NOMO-1 treated with DMSO at 0.1 percent for 48 hours (cell line): Measurements from ENCODE around the gene ZC3H18.

Source experiments
- DNase-seq: peaks from one replicate; lab custom pipeline; 2025; ENCODE audit not compliant: unreplicated experiment; lab: John Stamatoyannopoulos, UW

The ZC3H18 gene

DNA sequence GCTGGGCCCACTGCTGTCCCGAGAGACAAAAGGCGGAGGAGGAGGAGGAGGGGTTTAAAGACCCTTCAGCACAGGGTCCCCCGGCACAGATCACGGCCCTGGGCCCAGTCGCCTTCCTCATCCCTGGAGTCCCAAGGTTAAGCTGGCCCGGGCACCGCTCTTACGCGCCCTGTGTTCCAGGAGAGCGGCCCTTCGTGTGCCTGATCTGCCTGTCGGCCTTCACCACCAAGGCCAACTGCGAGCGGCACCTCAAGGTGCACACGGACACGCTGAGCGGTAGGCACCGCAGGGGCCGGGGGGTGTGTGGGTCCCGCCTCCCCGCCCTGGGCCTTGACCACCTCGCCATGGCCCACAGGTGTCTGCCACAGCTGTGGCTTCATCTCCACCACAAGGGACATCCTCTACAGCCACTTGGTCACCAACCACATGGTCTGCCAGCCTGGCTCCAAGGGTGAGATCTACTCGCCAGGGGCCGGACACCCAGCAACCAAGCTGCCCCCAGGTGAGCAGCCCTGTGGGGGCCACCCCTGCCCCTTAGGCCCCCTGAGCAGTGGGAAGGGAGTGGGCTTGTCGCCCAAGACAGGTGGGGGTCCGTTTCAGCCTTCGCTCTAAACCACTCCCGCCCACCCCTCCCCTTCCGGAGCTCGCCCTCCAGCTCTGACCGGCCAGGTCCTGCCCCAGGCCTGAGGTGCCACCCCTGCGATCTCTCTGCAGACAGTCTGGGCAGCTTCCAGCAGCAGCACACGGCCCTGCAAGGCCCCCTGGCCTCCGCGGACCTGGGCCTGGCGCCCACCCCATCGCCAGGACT is 37.6 kb upstream of the ZC3H18 start:
- DNase-seq = no peak

DNA sequence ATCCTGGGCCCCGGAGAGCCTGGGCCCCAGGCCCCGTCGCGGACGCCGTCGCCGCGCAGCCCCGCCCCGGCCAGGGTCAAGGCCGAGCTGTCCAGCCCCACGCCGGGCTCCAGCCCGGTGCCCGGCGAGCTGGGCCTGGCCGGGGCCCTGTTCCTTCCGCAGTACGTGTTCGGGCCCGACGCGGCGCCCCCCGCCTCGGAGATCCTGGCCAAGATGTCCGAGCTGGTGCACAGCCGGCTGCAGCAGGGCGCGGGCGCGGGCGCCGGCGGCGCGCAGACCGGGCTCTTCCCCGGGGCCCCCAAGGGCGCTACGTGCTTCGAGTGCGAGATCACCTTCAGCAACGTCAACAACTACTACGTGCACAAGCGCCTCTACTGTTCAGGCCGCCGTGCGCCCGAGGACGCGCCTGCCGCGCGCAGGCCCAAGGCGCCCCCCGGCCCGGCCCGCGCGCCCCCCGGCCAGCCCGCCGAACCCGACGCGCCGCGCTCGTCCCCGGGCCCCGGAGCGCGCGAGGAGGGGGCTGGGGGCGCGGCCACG is 36.8 kb upstream of the ZC3H18 start:
- DNase-seq = no peak

DNA sequence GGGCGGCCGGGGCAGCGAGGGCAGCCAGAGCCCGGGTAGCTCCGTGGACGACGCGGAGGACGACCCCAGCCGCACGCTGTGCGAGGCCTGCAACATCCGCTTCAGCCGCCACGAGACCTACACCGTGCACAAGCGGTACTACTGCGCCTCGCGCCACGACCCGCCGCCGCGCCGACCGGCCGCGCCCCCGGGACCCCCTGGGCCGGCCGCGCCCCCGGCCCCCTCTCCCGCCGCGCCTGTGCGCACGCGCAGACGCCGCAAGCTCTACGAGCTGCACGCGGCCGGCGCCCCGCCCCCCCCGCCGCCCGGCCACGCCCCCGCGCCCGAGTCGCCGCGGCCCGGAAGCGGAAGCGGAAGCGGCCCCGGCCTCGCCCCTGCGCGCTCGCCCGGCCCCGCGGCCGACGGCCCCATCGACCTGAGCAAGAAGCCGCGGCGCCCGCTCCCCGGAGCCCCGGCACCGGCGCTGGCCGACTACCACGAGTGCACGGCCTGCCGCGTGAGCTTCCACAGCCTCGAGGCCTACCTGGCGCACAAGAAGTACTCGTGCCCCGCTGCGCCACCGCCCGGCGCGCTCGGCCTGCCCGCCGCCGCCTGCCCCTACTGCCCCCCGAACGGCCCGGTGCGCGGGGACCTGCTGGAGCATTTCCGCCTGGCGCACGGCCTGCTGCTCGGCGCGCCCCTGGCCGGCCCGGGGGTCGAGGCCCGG is 36.1 kb upstream of the ZC3H18 start:
- DNase-seq = peak; percentile 50

DNA sequence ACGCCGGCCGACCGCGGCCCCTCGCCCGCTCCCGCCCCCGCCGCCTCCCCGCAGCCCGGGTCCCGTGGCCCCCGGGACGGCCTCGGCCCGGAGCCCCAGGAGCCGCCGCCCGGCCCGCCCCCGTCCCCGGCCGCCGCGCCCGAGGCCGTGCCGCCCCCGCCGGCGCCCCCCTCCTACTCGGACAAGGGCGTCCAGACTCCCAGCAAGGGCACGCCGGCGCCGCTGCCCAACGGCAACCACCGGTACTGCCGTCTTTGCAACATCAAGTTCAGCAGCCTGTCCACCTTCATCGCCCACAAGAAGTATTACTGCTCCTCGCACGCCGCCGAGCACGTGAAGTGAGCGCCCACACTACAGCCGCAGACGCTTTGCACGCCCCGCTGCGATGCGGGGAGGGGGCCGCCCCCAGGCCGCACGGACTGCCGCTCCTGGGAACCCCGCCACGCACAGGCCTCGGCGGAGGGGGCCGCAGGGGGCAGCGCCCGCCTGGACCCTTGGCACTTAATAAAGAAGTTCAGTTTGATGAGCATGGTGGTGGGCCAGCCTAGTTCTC is 35.5 kb upstream of the ZC3H18 start:
- DNase-seq = peak; percentile 69

DNA sequence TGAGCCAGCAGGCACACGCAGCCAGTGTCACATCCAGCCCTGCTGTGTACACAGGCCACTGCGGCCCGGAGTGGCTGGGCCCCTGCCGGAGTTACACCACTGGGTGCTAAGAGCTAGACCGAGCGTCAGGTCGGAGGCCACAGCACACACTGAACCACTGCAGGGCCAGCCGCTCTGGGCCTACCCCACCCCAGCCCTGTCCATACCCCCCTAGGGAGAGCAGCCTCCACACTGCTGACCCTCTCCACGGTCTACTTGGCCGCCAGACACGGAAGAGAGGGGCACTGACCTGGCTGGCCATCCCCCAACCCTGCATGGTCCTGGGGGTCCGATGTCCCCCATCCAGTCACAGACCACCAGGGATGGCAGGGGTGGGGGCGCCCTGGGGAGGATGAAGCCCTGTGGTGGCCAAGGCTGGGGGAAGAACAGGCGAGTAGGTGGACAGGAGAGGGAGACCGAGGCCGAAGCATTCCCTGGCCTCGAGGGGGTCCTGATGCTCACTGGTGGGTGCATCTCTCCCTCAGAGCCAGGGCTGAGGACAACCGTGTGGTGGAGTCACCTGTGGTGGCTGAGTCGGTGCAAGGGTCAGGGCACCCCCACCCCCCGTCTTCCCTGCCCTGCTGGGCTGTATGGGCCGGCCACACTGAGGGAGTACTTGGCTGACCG is 34.9 kb upstream of the ZC3H18 start:
- DNase-seq = no peak

DNA sequence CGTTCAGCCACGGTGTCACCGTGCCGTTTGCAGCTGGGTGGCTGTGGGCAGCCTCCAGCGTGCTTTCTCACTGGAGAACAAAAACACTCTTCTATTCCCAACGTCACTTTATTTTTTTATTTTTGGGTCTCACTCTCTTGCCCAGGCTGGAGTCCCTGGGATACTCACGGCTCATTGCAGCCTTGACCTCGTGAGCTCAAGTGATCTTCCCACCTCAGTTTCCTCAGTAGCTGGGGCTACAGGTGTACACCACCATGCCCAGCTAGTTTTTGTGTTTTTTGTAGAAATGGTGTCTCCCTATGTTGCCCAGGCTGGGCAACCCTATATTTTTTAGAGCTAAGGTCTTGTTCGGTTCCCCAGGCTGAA is 34.4 kb upstream of the ZC3H18 start:
- DNase-seq = no peak

DNA sequence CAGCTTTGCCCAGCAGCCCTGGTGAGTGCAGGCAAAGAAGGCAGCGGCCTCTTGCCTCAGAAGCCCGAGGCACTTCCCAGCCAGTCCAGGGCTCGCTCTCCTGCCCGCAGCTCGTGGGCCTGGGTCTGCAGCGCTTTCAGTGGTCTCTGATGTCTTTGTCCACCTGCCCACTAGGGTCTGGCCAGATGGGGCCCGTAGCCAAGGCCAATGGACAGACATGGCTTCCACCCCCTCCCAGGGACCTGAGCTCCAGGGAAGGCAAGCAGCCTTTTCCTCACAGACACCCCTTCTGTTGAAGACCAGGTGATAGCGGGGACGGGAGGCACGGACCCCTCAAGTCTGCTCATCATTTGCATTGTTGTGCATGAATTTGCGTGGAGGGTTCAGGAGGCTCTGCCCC is 33.7 kb upstream of the ZC3H18 start:
- no peak for DNase-seq

DNA sequence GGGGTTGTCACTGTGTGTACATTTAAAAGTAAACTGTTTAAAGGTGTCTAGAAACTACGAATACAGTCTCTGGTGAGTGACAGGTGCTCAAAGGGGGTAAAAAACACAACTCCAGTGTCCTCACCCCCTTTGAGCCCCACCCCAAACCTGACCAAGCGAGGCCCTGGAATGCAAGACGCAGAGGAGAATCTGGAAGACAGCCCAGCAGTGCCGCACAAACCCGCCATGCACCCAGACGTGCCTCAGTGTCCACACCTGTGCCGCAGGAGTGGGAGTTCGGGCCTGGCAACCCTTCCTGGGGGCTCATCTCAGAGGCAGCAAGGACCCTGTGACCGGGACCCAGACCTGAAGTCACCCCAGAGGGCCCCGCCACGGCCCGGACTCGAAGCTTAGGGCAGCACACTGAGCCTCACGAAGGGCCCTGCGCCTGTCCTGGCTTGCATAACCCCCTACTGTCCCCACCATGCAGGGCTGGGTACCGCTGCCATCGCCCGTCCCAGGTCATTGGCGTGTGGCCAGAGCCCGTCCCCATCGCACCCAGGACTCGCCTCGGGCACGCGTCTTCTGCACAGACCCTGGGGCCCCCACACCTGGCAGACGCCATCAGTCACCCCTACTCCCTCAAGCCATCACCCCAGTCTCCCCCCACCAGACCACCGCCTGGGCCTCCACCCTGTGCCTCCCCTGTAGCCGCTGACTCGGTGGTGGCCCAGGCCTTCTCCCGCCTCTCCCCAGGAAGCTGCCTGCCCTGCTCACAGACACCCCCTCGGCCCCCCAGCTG is 33.0 kb upstream of the ZC3H18 start:
- DNase-seq = no peak

DNA sequence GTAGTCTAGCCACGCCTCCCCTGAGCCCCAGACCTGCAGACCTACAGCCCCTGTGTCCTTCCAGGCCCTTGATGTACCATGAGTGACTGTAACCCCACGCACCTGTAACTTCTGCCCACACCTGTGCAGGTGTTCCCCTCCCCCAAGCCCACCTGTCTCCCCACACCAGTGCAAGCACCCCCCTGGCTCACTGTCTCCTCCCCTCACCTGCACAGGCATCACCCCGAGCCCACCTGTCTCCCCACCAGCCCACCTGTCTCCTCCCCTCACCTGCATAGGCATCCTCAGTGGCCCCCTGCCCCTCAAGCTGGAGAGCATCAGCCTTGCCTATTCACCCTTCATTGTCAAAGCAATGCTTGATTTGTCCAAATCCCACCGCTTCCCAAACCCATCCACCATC is 32.3 kb upstream of the ZC3H18 start:
- DNase-seq = no peak

DNA sequence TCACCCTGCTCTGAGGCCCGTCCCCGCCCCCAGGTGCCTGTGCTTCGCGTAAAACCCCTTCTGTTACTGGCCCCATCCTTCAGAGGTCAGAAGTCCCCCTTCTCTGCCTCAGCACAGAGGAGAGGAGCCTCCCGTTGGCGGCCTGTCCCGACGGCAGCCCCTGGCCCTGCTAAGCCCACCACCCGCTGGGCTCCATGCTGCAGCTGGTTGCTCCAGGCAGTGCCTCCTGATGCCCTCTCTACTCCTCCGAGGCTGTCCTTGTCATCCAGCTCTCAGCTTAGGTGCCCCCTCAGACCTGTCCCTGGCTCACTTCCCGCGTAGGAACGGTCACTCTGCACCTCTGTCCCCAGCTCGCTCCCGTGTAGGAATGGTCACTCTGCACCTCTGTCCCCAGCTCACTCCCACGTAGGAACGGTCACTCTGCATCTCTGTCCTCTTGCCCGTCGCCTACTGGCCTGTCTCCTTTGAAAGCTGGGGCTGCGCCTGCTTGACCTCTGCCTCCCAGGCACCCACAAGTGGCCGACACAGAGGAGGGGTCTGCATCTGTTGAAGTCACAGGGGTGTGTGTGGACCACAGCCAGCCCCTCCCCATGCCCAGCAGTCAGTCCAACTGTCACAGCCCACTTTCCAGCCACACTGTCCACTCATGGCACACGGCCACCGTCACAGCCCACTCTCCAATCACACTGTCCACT is 31.7 kb upstream of the ZC3H18 start:
- no peak for DNase-seq

DNA sequence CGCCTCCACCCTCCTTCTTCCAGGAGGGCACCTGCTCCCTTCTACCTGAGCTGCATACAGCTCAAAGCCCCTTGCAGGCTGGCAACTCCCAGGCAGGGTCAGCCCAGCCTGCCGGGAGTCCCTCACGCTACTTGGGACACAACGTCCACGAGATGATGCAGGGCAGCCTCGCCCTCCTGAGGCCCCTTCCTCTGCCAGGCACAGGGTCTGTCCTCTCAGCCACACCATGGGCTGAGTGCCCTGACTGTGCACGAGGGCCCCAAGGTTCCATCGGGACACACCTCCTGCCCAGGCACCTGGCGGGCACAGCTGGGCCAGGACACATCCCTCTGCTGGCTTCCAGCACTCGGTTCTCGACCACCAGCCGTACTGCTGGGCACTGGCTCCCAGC is 30.9 kb upstream of the ZC3H18 start:
- no peak for DNase-seq

DNA sequence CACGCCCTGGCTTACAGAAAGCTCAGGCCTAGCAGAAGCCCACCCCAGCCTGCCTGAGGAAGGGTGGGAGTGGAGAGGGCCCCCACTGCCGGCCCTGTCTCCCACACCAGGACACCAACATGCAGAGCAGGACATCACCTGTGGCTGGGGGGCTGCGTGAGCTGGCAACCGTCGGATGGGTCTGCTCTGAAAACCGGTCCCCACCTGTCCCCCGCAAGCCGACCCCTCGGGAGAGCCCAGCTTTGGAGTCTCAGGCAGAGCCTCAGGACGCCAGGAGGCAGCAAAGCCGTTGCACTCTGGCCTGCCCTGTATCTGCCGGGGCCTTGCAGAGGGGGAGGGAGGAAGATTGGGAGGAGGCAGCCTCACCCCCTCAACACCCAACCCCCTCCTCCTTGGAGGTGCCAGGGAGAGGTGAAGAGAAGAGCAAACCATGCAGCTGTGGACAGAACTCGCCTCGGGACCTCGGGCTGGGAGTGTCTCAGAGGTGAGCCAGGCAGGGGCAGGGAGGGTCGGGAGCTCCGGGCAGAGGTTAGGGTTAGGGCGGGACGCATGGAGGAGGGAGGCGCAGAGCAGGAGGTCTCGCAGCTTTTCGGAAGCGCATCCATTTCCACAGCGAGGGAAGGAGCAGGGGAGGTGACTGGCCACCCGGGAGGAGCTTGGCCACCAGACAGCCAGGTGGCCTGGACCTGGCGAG is 30.4 kb upstream of the ZC3H18 start:
- no peak for DNase-seq

DNA sequence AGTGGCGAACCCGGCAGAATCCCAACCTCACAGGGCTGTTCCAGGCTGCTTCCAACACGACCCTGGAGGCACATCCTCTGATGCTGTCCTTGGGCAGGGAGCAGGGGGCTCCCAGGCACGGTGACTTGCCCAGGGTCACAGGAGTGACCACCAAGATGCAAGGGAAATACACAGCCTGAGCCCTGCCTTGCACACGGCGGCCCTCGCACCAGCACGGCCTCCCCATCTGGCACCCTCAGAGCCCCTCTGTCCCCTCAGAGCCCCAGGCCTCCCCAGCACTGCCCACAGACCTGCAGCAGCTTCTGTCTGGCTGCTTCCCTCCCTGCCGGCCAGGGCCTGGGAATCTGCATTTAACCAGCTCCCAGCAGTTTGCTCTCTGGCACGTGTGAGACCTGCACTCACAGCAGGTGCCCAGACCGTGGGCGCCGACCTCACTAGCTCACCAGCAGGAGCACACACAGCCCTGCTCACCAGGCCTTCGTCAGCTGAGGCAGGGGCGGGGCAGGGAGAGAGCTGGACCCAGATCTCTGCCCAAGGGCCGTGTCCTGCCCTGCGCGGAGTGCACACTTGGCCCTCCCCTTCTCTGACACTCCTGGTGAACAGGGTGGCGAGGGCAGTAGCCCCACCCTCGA is 29.7 kb upstream of the ZC3H18 start:
- DNase-seq = no peak

DNA sequence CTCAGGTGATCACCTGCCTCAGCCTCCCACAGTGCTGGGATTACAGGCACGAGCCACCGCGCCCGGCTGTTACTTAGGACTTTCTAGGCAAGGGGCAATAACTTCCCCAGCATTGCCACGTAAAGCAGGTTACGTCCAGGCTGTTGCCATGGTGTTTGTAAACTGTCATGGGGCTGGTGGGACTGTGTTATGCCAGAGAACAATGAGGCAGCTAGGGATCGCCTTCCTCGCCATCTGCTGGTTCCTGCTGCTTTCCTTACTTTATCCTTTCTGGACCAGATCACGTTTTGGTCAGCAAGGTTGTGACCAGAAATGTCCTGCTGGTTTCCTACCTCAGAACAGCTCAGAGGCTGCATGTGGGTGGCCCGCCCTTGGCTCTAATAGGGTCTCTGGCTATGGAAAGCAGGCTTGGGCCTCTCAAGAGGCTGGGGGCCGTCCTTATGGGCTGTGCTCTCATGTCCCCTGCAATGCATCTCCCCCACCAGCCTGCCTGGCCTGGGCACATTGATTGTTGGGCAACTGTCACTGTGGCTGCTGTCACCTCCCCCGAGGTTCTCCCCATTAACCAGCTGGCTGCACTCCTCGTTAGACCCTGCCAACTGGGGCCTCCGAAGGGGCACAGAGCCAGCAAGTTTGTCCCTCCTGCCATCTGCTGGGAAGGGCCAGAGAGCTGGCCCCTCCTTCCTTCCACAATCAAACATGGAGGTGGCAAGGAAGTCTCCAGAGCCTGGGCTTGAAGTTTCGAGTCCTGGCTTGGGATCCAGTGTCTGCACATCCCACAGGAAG is 28.2 kb upstream of the ZC3H18 start:
- DNase-seq = no peak

DNA sequence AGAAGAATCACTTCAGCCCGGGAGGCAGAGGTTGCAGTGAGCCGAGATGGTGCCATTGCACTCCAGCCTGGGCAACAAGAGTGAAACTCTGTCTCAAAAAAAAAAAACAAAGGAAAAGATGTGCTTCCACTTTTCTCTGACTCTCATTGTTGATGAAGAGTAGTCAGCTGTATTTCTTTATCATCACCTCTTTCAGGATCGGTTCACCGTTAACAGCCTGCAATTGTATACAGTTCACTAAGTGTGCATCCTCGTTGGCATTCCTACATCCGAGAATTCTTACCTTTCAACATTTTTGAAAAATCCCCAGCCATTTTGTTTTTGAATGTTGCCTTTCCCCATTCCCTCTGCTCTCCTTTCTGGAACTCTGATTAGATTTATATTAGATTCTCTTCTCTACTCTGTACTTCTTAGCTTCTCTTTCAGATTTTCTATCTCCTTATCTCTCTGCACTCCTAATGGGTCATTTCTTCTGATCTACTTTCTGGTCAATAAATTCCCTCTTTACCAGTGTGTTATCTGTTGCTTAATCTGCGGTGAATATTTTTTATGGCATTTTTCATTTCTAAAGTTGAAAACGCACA is 26.9 kb upstream of the ZC3H18 start:
- no peak for DNase-seq

DNA sequence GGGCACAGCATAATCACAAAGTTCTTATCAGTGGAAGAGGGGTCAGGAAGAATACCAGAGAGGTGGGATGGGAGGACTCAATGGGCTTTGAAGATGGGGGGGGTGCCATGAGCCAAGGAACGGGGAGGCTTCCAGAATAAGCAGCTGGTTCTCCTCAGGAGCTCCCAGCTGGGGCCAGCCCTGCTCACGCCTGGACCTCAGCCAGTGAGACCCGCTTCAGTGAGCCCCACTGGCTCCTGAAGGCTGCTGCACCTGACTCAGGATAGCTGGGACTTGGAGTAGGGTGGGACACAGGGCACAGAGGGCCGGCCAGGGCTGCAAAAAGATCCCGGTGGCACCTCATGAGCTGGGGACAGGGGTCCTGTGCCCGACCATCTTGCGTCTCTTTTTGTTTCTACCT is 24.4 kb upstream of the ZC3H18 start:
- no peak for DNase-seq

DNA sequence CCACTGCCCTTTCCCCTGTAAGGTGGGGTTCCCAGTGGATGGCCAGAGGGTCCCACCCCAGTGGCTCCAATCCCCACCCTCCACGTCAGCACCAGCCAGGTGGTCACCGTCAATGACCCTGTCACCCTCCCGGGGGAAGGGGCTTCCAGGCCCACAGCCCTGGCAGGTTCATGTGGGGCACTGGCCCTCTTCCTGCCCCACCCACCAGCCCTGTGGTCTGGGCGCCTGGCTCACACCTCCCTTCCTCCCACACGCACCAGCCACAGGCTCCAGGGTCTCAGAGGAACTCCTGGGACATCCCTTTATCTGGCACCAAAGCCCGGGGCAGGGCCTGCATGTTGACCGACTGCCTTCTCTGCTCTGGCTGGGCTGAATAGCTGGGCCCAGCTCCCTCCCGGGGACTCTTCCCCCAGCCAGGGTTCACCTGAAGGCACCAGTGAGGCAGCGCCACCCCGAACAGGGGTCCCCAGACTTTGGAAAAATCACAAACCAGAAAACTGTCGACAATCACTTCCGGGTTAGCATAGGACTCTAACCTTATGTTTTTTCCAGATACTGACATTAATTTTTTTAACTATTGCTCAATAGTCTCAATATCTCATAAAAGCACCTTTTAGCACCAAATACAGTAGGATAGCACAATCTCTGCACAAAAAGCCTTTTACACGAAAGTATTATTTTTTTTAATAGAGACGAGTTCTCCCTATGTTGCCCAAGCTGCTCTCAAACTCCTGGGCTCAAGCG is 21.9 kb upstream of the ZC3H18 start:
- no peak for DNase-seq
